GM19099 (cell line): ENCODE results near the gene DKK1.

Source experiments
- POLR2A ChIP-seq: IDR thresholded peaks from 3 replicates; pipeline ENCODE4 v1.6.1; 2011; ENCODE audit warnings: low read depth; ENCODE audit not compliant: insufficient read length; ENCODE audit errors: extremely low read depth

Gene DKK1

DNA sequence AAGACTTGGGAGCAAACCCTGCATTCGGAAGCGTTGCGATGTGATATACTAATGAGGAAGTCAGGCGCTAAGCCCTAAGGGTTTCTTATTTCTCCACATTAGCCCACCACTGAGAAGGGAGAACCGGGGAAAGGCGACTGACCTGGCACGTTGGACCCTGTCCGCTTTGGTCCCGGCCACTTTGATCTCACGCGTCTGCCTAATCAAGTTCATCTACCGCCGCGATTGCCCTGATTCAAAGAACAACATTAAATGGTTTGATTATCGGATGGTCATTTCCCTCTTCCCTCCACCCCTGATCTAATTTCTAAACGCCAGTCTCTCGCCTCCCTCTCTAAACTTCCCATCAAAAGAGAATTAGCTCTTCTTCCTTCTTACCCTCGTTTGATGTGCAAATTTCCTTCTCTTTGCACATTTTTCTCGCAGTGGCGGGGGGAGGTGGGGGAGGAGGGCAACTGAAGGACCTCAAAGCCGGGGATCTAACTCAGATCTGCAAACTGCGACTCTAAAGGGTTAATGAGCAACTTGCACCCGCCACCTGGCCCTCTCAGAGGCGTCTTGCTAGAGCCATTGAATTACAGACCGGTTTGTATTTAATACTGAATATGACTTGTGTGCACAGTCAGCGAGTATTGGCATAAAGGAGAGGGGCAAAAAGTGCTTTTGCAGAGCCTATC is 687 bp upstream of the DKK1 start:
- TF ChIP-seq POLR2A = no peak

- no peak for TF ChIP-seq POLR2A
Observed at GRCh38 chr10:52314822-52315552, 906 bp downstream of the DKK1 start.

GRCh38 chr10:52316001-52316400 is 1.9 kb downstream of the DKK1 start:
- no peak for TF ChIP-seq POLR2A

DNA sequence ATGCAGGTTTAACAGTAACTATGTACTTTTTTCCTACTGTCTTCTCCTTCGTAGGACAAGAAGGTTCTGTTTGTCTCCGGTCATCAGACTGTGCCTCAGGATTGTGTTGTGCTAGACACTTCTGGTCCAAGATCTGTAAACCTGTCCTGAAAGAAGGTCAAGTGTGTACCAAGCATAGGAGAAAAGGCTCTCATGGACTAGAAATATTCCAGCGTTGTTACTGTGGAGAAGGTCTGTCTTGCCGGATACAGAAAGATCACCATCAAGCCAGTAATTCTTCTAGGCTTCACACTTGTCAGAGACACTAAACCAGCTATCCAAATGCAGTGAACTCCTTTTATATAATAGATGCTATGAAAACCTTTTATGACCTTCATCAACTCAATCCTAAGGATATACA is 2.4 kb downstream of the DKK1 start:
- TF ChIP-seq POLR2A = no peak

GRCh38 chr10:52318136-52318701 is 4.1 kb downstream of the DKK1 start:
- no peak for TF ChIP-seq POLR2A

DNA sequence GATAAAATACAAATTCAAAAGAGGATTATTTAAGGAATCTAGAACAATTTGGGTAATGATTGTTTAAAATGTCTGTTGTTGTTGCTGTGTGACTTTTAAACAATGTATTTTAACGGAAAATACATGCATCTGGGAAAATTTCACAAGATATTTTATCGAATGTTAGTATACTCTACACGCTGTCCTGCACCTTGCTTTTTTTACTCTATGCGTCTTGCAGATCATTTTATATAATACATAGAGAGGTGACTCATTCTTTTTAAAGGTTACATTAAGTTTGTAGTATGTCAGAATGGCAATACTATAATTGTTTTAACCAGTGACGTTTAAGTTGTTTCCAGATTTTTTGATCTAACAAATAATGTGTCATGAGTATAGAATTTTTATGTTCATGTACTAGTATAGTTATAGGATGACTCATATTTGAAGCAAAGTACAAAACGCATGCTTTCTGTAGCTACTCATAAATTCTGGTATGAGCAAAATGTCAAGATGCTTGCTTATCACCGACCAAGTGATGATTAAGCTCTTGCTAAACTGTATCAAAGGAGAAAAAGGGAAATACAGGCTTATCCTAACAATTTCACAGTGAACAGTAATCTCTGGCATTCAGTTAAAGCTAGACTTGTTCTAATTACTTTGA is 4.9 kb downstream of the DKK1 start:
- TF ChIP-seq POLR2A = no peak

- TF ChIP-seq POLR2A = no peak
Observed at GRCh38 chr10:52319926-52320325, 5.8 kb downstream of the DKK1 start.

DNA sequence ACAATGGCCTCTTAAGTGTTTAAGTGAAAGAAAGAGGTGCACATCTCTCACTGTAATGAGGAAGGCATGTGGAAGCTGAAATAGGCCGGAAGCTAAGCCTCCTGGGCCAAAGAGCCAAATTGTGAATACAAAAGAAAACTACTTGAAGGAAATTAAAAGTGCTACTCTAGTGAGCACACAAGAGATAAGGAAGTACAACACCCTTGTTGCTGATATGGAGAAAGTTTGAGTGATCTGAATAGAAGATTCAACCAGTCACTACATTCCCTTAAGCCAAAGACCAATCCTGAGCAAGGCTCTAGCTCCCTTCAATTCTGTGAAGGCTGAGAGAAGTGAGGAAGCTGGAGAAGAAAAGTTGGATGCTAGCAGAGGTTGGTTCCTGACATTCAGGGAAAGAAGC is 8.2 kb downstream of the DKK1 start:
- no peak for TF ChIP-seq POLR2A

DNA sequence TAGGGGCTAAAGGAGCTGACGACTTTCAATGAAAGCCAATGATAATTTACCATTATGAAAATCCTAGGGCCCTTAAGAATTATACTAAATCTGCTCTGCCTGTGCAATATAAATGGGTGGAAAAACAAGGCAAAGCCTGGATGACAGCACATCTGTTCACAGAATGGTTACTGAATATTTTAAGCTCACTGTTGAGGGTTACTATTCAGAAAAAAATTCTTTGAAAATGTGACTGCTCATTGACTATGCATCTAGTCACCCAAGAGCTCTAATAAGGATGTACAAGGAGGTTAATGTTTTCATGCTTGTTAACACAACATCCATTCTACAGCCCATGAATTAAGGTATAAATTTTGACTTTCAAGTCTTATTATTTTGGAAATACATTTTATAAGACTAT is 8.9 kb downstream of the DKK1 start:
- TF ChIP-seq POLR2A = no peak

DNA sequence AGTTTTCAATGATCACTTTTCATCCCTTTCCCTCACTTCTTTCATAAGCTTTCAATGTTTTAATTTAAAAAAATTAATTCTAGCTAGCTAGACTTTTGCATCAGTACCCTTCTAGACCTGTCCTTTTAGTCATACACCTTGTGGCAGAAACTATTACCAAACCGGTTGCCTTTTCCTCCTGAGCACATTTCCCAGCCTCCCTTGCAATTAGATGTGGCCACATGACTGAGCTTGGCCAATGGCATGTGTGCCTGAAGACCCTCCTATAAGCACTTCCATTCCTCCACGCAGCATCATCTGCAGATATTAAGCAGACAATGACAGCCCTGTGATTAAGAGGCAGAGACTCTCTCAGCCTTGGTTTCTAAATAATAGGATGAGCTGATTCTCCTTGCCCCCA is 12.3 kb downstream of the DKK1 start:
- no peak for TF ChIP-seq POLR2A

DNA sequence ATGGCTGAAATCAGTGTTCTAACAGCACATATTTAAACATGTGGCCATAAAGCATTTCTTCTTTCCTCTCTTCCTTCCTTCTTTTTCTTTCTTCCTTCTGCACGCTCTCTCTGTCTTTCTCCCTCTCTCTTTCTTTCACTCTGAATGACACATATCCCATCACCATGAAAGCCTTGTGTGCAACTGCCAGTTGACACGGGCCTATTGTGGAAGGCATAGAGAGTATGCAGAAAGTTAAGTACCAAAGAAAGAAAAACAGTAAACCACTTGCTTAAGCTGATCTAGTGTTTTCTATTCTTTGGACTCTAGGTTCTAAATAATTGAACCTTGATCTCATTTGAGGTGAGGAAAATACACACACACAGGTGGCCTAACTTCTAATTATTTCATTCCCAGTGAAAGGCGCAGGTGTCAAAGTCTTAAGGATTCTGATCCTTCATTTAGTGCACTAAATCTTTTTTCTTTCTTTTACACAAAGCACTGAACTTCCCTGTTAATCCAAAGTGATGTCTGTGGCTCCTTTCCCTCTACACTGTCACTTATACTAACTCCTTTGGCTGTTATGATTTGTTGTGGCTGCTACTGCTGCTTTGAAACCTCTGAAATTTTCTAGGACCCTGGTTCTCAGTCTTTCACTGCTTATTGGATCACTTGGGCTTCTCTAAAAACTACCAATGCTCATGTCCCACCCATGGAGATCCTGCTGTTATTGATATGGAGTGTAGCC is 17.7 kb downstream of the DKK1 start:
- TF ChIP-seq POLR2A = no peak

- TF ChIP-seq POLR2A = no peak
Observed at GRCh38 chr10:52332815-52333214, 18.7 kb downstream of the DKK1 start.

DNA sequence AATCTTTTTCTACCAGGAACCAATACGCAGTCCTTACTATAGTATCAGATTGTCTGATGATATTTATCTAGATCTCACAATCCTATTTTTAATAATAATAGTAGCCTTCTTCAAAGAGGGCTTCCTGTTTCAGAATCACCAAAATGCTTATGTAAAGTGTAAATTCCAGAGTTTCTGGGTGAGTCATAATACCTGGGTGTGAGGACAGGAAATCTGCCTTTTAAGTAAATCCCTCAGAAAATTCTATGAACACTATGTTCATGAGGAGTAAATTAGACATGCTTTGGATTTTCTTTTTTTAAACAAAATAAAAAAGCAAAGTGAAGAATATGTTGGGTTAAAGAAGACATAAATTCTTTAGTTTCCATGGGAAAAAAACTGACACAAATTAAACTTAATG is 20.5 kb downstream of the DKK1 start:
- TF ChIP-seq POLR2A = no peak

DNA sequence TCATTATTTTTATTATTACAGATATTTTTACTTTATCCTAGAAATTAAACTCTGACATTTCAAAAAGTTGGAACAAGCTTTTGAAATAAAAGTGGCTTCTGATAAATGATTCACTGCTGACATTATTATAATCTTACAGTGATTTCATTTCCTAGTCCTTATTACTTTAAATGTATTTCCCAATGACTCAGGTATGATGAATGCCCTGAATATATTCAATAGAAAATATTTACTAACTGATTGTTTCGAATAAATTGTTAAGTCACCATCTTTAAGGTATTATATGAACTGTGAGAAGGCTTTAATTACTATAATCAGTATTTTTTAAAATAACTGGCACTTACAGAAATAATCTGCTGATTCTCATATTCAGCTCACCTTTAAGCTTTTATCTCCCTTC is 21.6 kb downstream of the DKK1 start:
- TF ChIP-seq POLR2A = no peak

DNA sequence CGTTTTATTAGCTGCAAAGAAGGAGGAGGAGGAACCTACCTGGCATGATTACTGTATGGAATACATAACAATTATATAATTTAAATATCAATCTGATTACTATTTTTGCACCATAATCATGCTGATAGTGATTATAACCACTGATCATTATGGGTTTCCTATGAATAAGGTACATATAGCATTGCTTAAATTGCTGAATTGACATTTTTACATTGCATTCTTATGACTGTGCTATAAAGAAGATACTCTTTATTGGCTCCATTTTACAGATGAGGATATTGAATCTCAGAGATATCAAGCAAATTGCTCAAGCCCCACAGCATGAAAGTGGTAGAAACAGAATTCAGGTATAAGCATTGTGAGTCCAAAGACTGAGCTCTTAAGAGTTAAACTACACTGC is 23.1 kb downstream of the DKK1 start:
- TF ChIP-seq POLR2A = no peak
